ENCODE data around the gene LAPTM5. TPM values are rescaled to one million over a fixed set of nuclear protein-coding genes. Genes with fewer than 3 reads are reported as not detected.

LAPTM5 gene
- total and polyA plus RNA-seq, 2 donors = 20.4 to 99.9 TPM

- Histone ChIP-seq H3K36me3 (ENCODE audit: insufficient read depth) (no peaks in the 10 kb centered on the region), H3K27ac (ENCODE audit: low read depth) (no peak overlapping the region), H3K4me1 (ENCODE audit: insufficient read depth) (no peaks in the 10 kb centered on the region), H3K4me3 (ENCODE audit: low read depth, low read length) (no peak overlapping the region)
- 76% methylated on average over 6 of the region's 6 CpGs for WGBS
- DNase-seq (ENCODE audit: extremely low spot score) = no peak
Measured at GRCh38 chr1:30735124-30735523, 22.4 kb downstream of the LAPTM5 start.

- 93% methylated on average over 4 of the region's 4 CpGs for WGBS
- Histone ChIP-seq H3K36me3 (ENCODE audit: insufficient read depth) (no peaks in the 10 kb centered on the region), H3K4me1 (ENCODE audit: insufficient read depth) (no peaks in the 10 kb centered on the region), H3K4me3 (ENCODE audit: low read depth, low read length) (no peak overlapping the region), H3K27ac (ENCODE audit: low read depth) (no peak overlapping the region)
- no peak for DNase-seq (ENCODE audit: extremely low spot score)
Measured at GRCh38 chr1:30734580-30734979, 23.0 kb downstream of the LAPTM5 start.

GRCh38 chr1:30734106-30734505 is 23.5 kb downstream of the LAPTM5 start:
- H3K36me3 ChIP-seq (ENCODE audit: insufficient read depth) = no peaks in the 10 kb centered on the region
- H3K4me1 ChIP-seq (ENCODE audit: insufficient read depth) = no peaks in the 10 kb centered on the region
- H3K27ac ChIP-seq (ENCODE audit: low read depth) = no peak overlapping the region
- no peak for DNase-seq (ENCODE audit: extremely low spot score)
- 92% methylated on average over 4 of the region's 4 CpGs for WGBS
- H3K4me3 ChIP-seq (ENCODE audit: low read depth, low read length) = no peak overlapping the region

- H3K4me1 ChIP-seq (ENCODE audit: insufficient read depth) = no peaks in the 10 kb centered on the region
- H3K27ac ChIP-seq (ENCODE audit: low read depth) = no peak overlapping the region
- WGBS = 78% methylated on average over 8 of the region's 8 CpGs
- no peak for DNase-seq (ENCODE audit: extremely low spot score)
- no peak overlapping the region for H3K4me3 ChIP-seq (ENCODE audit: low read depth, low read length)
- H3K36me3 ChIP-seq (ENCODE audit: insufficient read depth) = no peaks in the 10 kb centered on the region
Measured at GRCh38 chr1:30733493-30733892, 24.1 kb downstream of the LAPTM5 start.

GRCh38 chr1:30732277-30732996 is 25.1 kb downstream of the LAPTM5 start:
- Histone ChIP-seq H3K4me3 (ENCODE audit: low read depth, low read length) (no peak overlapping the region), H3K27ac (ENCODE audit: low read depth) (no peak overlapping the region), H3K36me3 (ENCODE audit: insufficient read depth) (no peaks in the 10 kb centered on the region), H3K4me1 (ENCODE audit: insufficient read depth) (no peaks in the 10 kb centered on the region)
- WGBS = 73% methylated on average over 10 of the region's 10 CpGs
- DNase-seq (ENCODE audit: extremely low spot score) = no peak

- 76% methylated on average over 8 of the region's 8 CpGs for WGBS
- Histone ChIP-seq H3K4me3 (ENCODE audit: low read depth, low read length) (no peak overlapping the region), H3K36me3 (ENCODE audit: insufficient read depth) (no peaks in the 10 kb centered on the region), H3K4me1 (ENCODE audit: insufficient read depth) (no peaks in the 10 kb centered on the region), H3K27ac (ENCODE audit: low read depth) (no peak overlapping the region)
- DNase-seq (ENCODE audit: extremely low spot score) = no peak
Measured at GRCh38 chr1:30731806-30732276, 25.7 kb downstream of the LAPTM5 start.

DNA sequence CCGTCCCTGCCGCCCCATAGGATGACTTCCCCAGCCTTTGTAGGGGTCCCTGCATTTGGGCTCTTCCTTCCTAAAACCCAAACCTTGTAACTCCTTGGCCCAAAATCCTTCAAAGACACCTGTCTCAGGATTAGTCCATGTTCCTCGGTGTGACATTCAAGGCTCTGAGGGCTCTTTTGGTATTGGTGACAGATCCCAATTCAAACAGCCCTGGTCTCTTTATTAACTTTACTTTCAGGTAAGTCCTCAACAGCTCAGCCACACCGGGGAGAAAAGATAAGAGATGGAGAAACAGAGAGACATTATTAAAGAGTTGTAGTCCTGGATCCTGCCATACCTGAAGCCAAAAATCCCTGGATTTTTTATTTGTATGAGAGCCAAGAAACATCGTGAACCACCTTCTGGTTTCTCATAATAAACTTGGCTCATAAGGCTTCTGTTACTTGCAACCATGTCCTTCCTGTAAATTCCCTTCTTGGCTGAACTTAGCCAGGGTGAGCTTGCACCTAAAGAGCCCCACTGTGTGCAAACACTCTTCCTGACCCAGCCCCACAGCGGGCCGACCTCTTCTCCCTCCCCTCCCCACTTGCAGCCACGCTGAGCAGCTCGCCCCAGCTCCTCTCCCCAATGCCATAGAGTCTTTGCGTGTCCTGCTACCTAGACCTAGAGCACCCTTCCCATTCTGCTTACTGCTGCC is 26.3 kb downstream of the LAPTM5 start:
- H3K36me3 ChIP-seq (ENCODE audit: insufficient read depth) = no peaks in the 10 kb centered on the region
- WGBS = 78% methylated on average over 10 of the region's 10 CpGs

DNA sequence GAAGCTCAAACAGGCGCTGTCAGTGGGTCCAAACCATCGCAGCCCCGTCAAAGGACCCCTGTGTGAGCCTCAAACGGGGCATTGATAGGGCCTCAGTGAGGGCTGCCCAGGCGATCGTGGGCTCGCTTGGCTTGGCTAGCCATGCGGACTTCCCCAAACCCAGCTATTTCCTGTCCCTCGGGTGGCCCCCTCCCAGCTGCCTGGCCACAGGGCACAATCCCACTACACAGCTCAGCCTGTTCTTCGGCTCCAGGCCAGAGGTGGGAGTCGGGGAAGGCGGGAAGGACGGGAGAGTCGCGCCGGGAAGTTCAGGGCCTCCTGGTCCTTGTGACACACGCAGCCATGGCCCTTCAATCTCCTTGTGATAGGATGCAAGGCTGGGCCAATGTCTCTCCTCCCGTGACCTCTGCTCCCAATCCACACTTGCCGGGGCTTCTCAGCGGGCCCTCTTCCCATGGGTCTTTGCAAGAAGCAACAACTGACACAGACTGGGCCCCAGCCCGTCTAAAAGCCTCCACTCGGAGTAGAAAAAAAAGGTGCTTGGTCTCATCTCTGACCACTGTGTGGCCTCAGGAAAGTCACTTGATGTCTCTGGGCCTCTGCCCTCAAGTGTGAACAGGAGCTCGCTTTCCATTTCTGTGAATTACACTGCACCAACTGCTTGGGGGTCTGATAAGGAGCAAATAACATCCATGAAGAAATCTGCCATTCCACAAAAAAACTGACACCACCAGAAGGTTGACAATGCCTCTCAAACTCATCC is 27.0 kb downstream of the LAPTM5 start:
- no peak overlapping the region for H3K27ac ChIP-seq (ENCODE audit: low read depth)
- WGBS = 58% methylated on average over 23 of the region's 23 CpGs
- no peak overlapping the region for H3K4me3 ChIP-seq (ENCODE audit: low read depth, low read length)
- H3K36me3 ChIP-seq (ENCODE audit: insufficient read depth) = no peaks in the 10 kb centered on the region
- H3K4me1 ChIP-seq (ENCODE audit: insufficient read depth) = no peaks in the 10 kb centered on the region
- DNase-seq (ENCODE audit: extremely low spot score) = no peak

More for the DNA sequence above, 26.3 kb downstream of the LAPTM5 start:
- DNase-seq (ENCODE audit: extremely low spot score) = no peak
- H3K4me3 ChIP-seq (ENCODE audit: low read depth, low read length) = no peak overlapping the region
- H3K4me1 ChIP-seq (ENCODE audit: insufficient read depth) = no peaks in the 10 kb centered on the region
- no peak overlapping the region for H3K27ac ChIP-seq (ENCODE audit: low read depth)

DNA sequence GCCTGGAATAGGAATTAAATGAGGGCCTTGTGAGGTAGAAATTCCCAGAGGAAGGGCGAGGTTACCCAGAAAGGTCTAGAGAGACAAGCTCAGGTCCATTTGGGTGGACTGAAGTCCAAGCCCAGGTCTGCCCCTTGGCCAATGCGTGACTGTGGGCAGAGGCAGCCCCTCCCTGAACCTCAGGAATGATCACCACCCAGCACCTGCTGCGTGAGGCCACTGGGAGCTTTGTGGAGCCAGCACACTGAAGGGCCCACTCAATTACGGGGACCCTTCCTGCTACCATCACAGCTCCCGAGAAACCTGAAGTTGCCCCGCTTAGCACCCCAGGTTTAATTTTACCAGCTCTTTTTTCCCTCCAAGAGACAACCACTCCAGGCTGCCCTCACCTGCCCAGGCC is 27.7 kb downstream of the LAPTM5 start:
- Histone ChIP-seq H3K4me3 (ENCODE audit: low read depth, low read length) (no peak overlapping the region), H3K4me1 (ENCODE audit: insufficient read depth) (no peaks in the 10 kb centered on the region), H3K36me3 (ENCODE audit: insufficient read depth) (no peaks in the 10 kb centered on the region), H3K27ac (ENCODE audit: low read depth) (no peak overlapping the region)
- DNase-seq (ENCODE audit: extremely low spot score) = no peak
- WGBS = 90% methylated on average over 6 of the region's 6 CpGs

GRCh38 chr1:30728832-30729638 is 28.5 kb downstream of the LAPTM5 start:
- Histone ChIP-seq H3K4me3 (ENCODE audit: low read depth, low read length) (no peak overlapping the region), H3K36me3 (ENCODE audit: insufficient read depth) (no peaks in the 10 kb centered on the region), H3K27ac (ENCODE audit: low read depth) (no peak overlapping the region), H3K4me1 (ENCODE audit: insufficient read depth) (no peaks in the 10 kb centered on the region)
- no peak for DNase-seq (ENCODE audit: extremely low spot score)
- 77% methylated on average over 17 of the region's 17 CpGs for WGBS

DNA sequence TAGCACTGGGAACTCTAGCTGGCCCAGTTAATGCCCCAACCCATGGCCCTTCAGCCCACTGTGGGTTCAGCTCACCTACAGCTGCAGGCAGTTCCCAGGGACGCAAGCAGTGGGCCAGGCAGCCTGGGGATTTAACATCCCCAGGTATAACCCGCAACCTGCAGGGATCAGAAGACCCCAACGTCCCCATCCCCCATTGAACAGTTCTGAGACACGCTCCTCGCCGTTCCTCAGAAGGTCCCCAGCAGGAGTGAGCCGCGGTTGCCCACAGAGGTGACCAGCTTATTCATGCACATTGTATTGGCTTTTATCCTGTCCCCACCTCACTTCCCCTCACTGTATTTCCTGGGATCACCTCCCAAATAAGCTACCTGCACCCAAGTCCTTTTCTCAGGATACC is 29.2 kb downstream of the LAPTM5 start:
- Histone ChIP-seq H3K36me3 (ENCODE audit: insufficient read depth) (no peaks in the 10 kb centered on the region), H3K4me3 (ENCODE audit: low read depth, low read length) (no peak overlapping the region), H3K4me1 (ENCODE audit: insufficient read depth) (no peaks in the 10 kb centered on the region), H3K27ac (ENCODE audit: low read depth) (no peak overlapping the region)
- 84% methylated on average over 8 of the region's 8 CpGs for WGBS
- DNase-seq (ENCODE audit: extremely low spot score) = no peak

DNA sequence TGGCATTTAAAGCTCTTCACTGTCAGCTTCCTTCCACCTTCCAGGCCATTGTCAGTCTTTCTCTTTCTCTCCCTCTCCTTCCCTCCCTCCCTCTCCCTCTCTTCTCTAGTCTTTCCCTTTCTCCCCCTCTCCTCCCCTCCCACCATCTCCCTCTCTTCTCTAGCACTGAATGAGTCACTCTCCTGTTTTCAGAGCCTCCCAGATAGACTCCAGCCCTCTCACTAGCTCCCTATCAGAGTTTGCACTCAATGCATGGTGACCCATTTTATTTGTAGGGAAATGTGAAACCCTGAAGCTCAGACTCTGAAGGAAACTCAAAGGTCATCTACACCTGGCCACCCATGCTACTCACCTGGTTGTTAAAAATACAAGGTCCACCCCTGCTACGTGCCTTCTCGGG is 29.8 kb downstream of the LAPTM5 start:
- H3K36me3 ChIP-seq (ENCODE audit: insufficient read depth) = no peaks in the 10 kb centered on the region
- WGBS = 94% methylated on average over 2 of the region's 2 CpGs
- H3K4me1 ChIP-seq (ENCODE audit: insufficient read depth) = no peaks in the 10 kb centered on the region
- no peak overlapping the region for H3K4me3 ChIP-seq (ENCODE audit: low read depth, low read length)
- DNase-seq (ENCODE audit: extremely low spot score) = no peak
- H3K27ac ChIP-seq (ENCODE audit: low read depth) = no peak overlapping the region
